DND-41 (cell line): ENCODE results near the gene ACER3.

Source experiments
- ATAC-seq: fragments of 200-7000 bp; cut with Tn5 transposase; 3 replicates; pipeline ENCODE4 v1.9.1; 2021; ENCODE audit warnings: low read depth; ENCODE audit not compliant: insufficient read depth
- DNase-seq: peaks from one replicate; pipeline ENCODE4 v3.0.0-alpha.2; 2020
- H2AFZ ChIP-seq: 2 replicates; pipeline ENCODE4 v1.6.0; 2012; ENCODE audit warnings: low read depth, low read length
- H3K27ac ChIP-seq: 2 replicates; pipeline ENCODE4 v1.5.1; 2012; ENCODE audit warnings: low read length, inconsistent platforms
- H3K27me3 ChIP-seq: fragments of 200-600 bp; sonication (generic); 2 replicates; pipeline ENCODE4 v1.6.0; 2012; ENCODE audit warnings: low read length, mild to moderate bottlenecking, inconsistent platforms; ENCODE audit not compliant: insufficient read depth, poor library complexity
- H3K36me3 ChIP-seq: 2 replicates; pipeline ENCODE4 v1.5.1; 2012; ENCODE audit warnings: low read length, inconsistent platforms; ENCODE audit not compliant: insufficient read depth
- H3K4me1 ChIP-seq: 2 replicates; pipeline ENCODE4 v1.5.1; 2012; ENCODE audit warnings: mild to moderate bottlenecking, low read length; ENCODE audit not compliant: insufficient read depth
- H3K4me2 ChIP-seq: 2 replicates; pipeline ENCODE4 v1.6.0; 2012; ENCODE audit warnings: mild to moderate bottlenecking, moderate library complexity, low read length, inconsistent platforms; ENCODE audit not compliant: insufficient read depth
- H3K4me3 ChIP-seq, 2 experiments: fragments of 200-600 bp in 1 of 2; shearing (Covaris generic) in 1 of 2; 2 replicates each; pipeline ENCODE4 v1.5.1; 2012 to 2016; ENCODE audit warnings: inconsistent platforms in 2 of 2, low read length in 2 of 2, mild to moderate bottlenecking in 2 of 2, low read depth in 1 of 2, moderate library complexity in 1 of 2
- H3K79me2 ChIP-seq: 2 replicates; pipeline ENCODE4 v1.6.0; 2012; ENCODE audit warnings: low read length, inconsistent platforms; ENCODE audit not compliant: insufficient read depth
- H3K9ac ChIP-seq: 2 replicates; pipeline ENCODE4 v1.6.0; 2012; ENCODE audit warnings: low read depth, mild to moderate bottlenecking, inconsistent platforms, low read length, moderate library complexity
- H3K9me3 ChIP-seq: 2 replicates; pipeline ENCODE4 v1.5.1; 2012; ENCODE audit warnings: low read length, moderate library complexity, mild to moderate bottlenecking, inconsistent platforms; ENCODE audit not compliant: insufficient read depth, severe bottlenecking
- H4K20me1 ChIP-seq: 2 replicates; pipeline ENCODE4 v1.6.0; 2012; ENCODE audit warnings: low read length; ENCODE audit not compliant: insufficient read depth
- CTCF ChIP-seq: IDR thresholded peaks from 2 replicates; pipeline ENCODE4 v1.5.1; 2012; ENCODE audit warnings: borderline replicate concordance, low read length, moderate library complexity, mild to moderate bottlenecking; ENCODE audit not compliant: poor library complexity, severe bottlenecking; ENCODE audit errors: extremely low read depth
- EZH2 ChIP-seq: IDR thresholded peaks from 3 replicates; pipeline ENCODE4 v1.6.1; 2012; ENCODE audit warnings: borderline replicate concordance, low read depth, mild to moderate bottlenecking, moderate library complexity, low read length, inconsistent platforms; ENCODE audit not compliant: severe bottlenecking

The ACER3 gene

GRCh38 chr11:77068457-77069335 is 208.0 kb downstream of the ACER3 start:
- Histone ChIP-seq H3K9me3 (no peaks in the 10 kb centered on the region), H3K4me3 (no peak overlapping the region), H2AFZ (no peak overlapping the region), H4K20me1 (no peaks in the 10 kb centered on the region; the same call in 1 of the 2 replicates), H3K27me3 (no peaks in the 10 kb centered on the region), H3K4me2 (peak overlapping the region; percentile 84), H3K36me3 (no peaks in the 10 kb centered on the region), H3K4me1 (peaks cover 26% of the 10 kb centered on the region), H3K27ac (no peak overlapping the region), H3K9ac (no peak overlapping the region), H3K79me2 (no peaks in the 10 kb centered on the region)
- TF ChIP-seq EZH2 (no peak), CTCF (no peak)
- no peak for ATAC-seq
- DNase-seq, result no peak

GRCh38 chr11:77069336-77069968 is 208.7 kb downstream of the ACER3 start:
- Histone ChIP-seq H3K9me3 (no peaks in the 10 kb centered on the region), H3K79me2 (no peaks in the 10 kb centered on the region), H3K4me2 (no peak overlapping the region), H3K36me3 (no peaks in the 10 kb centered on the region), H3K9ac (no peak overlapping the region), H2AFZ (no peak overlapping the region), H3K4me3 (no peak overlapping the region), H4K20me1 (no peaks in the 10 kb centered on the region; the same call in 1 of the 2 replicates), H3K27ac (no peak overlapping the region), H3K4me1 (peaks cover 26% of the 10 kb centered on the region), H3K27me3 (no peaks in the 10 kb centered on the region)
- ATAC-seq (no peak), DNase-seq (no peak)
- TF ChIP-seq EZH2 (no peak), CTCF (no peak)

GRCh38 chr11:77069969-77070582 is 209.4 kb downstream of the ACER3 start:
- Histone ChIP-seq H3K4me3 (no peak overlapping the region), H3K27ac (no peak overlapping the region), H3K4me1 (peaks cover 26% of the 10 kb centered on the region), H3K9me3 (no peaks in the 10 kb centered on the region), H3K79me2 (no peaks in the 10 kb centered on the region), H3K27me3 (no peaks in the 10 kb centered on the region), H3K36me3 (no peaks in the 10 kb centered on the region), H4K20me1 (no peaks in the 10 kb centered on the region; the same call in 1 of the 2 replicates), H2AFZ (no peak overlapping the region), H3K4me2 (no peak overlapping the region), H3K9ac (no peak overlapping the region)
- TF ChIP-seq CTCF (no peak), EZH2 (no peak)
- no peak for ATAC-seq
- DNase-seq, result no peak
